Measurements from ENCODE around the gene TPPP2. TPM values are rescaled to one million over a fixed set of nuclear protein-coding genes. Genes with fewer than 3 reads are reported as not detected.

Gene TPPP2
- total RNA-seq, 5 donors from 2014 or later (not counting 1 experiment from before 2014, with no cell fraction given), result not detected

- Mint-ChIP-seq H3K4me3 (peak overlapping the region; percentile 92 to 97 (median 95)), H3K9me3 (no peaks in the 10 kb centered on the region), H3K27ac (peak overlapping the region; percentile 92 to 93), H3K27me3 (peaks cover 0 to 2% of the 10 kb centered on the region in 2 donors), H3K4me1 (peaks cover 29 to 31% (median 30%) of the 10 kb centered on the region in 3 donors), H3K36me3 (peaks cover 17% of the 10 kb centered on the region)
- POLR2A ChIA-PET, result no interaction called here
- DNase-seq (no peak), ATAC-seq (replicated peaks in 1 of 4) (no peak)
- H3K4me1 ChIP-seq (ENCODE audit: control insufficient read depth in 1 of 2, extremely low read depth in 1 of 2, insufficient read depth in 2 of 2, low read length in 2 of 2), result peaks cover 10 to 25% of the 10 kb centered on the region in 2 experiments
- H3K27ac ChIP-seq (ENCODE audit: low read length), result peak overlapping the region; percentile 69
- peak overlapping the region; percentile 88 to 93 for H3K4me3 ChIP-seq (ENCODE audit: control insufficient read depth in 1 of 2, extremely low read depth in 1 of 2, low read length in 1 of 2)
- no peaks in the 10 kb centered on the region for H3K9me3 ChIP-seq
- no CpG with 5 or more reads among the region's 11 CpGs for WGBS (ENCODE audit: insufficient coverage)
- no peaks in the 10 kb centered on the region for H3K27me3 ChIP-seq (replicated peaks in 1 of 2; ENCODE audit: control insufficient read depth in 2 of 2, extremely low read depth in 1 of 2, insufficient read depth in 2 of 2, low read length in 1 of 2)
- CTCF ChIA-PET, result interaction anchor here in 1 of 2 donors (1.4 kb wide), 1 partner anchor 18 kb away, joined by 8 read pairs; no protein-coding TSS in a partner anchor
- peaks cover 0 to 27% of the 10 kb centered on the region in 2 donors for H3K36me3 ChIP-seq (ENCODE audit: control insufficient read depth in 2 of 2, extremely low read depth in 1 of 2, insufficient read depth in 1 of 2, low read length in 1 of 2)
These were observed 40.6 kb upstream of the TPPP2 start for GRCh38 chr14:20989471-20989786.

- ATAC-seq (replicated peaks in 1 of 4), result peak; percentile 91 to 96 (median 94)
- Mint-ChIP-seq H3K9me3 (no peaks in the 10 kb centered on the region), H3K4me1 (peaks cover 29 to 31% (median 30%) of the 10 kb centered on the region in 3 donors), H3K4me3 (peak within 1 kb of the TSS; percentile 92 to 97 (median 95)), H3K36me3 (peaks cover 22% of the 10 kb centered on the region), H3K27me3 (peaks cover 0 to under 1% of the 10 kb centered on the region in 2 donors), H3K27ac (peak within 1 kb of the TSS; percentile 92 to 93)
- H3K4me3 ChIP-seq (ENCODE audit: control insufficient read depth in 1 of 2, extremely low read depth in 1 of 2, low read length in 1 of 2), result peak within 1 kb of the TSS; percentile 88 to 93
- POLR2A ChIA-PET, result no interaction called here
- DNase-seq, result peak; percentile 68 to 92 (median 78)
- no peaks in the 10 kb centered on the region for H3K27me3 ChIP-seq (replicated peaks in 1 of 2; ENCODE audit: control insufficient read depth in 2 of 2, extremely low read depth in 1 of 2, insufficient read depth in 2 of 2, low read length in 1 of 2)
- H3K27ac ChIP-seq (ENCODE audit: low read length), result peak within 1 kb of the TSS; percentile 69
- H3K36me3 ChIP-seq (ENCODE audit: control insufficient read depth in 2 of 2, extremely low read depth in 1 of 2, insufficient read depth in 1 of 2, low read length in 1 of 2), result peaks cover 0 to 33% of the 10 kb centered on the region in 2 donors
- CTCF ChIA-PET, result interaction anchor here in 1 of 2 donors (1.4 kb wide), 1 partner anchor 18 kb away, joined by 8 read pairs; no protein-coding TSS in a partner anchor
- WGBS (ENCODE audit: insufficient coverage), result under 1% methylated on average over 39 of the region's 42 CpGs
- H3K9me3 ChIP-seq, result no peaks in the 10 kb centered on the region
- H3K4me1 ChIP-seq (ENCODE audit: control insufficient read depth in 1 of 2, extremely low read depth in 1 of 2, insufficient read depth in 2 of 2, low read length in 2 of 2), result peaks cover 10 to 25% of the 10 kb centered on the region in 2 experiments
These were observed 40.0 kb upstream of the TPPP2 start, which contains the start of gene METTL17 for GRCh38 chr14:20989787-20990600. METTL17 (plus strand) TSS chr14:20989980; CDS start chr14:20990003, 23 bp downstream.

GRCh38 chr14:20996521-20996920 is 33.5 kb upstream of the TPPP2 start:
- Histone ChIP-seq H3K27ac (ENCODE audit: low read length) (no peak overlapping the region), H3K4me1 (ENCODE audit: control insufficient read depth in 1 of 2, extremely low read depth in 1 of 2, insufficient read depth in 2 of 2, low read length in 2 of 2) (peaks cover 5 to 8% of the 10 kb centered on the region in 2 experiments), H3K36me3 (ENCODE audit: control insufficient read depth in 2 of 2, extremely low read depth in 1 of 2, insufficient read depth in 1 of 2, low read length in 1 of 2) (peaks cover 5 to 56% of the 10 kb centered on the region in 2 donors), H3K4me3 (ENCODE audit: control insufficient read depth in 1 of 2, extremely low read depth in 1 of 2, low read length in 1 of 2) (no peak overlapping the region), H3K9me3 (no peaks in the 10 kb centered on the region), H3K27me3 (replicated peaks in 1 of 2; ENCODE audit: control insufficient read depth in 2 of 2, extremely low read depth in 1 of 2, insufficient read depth in 2 of 2, low read length in 1 of 2) (no peaks in the 10 kb centered on the region)
- ChIA-PET POLR2A (no interaction called here), CTCF (interaction anchor here (1.1 to 1.5 kb wide), 2 partner anchors 14 to 25 kb away, joined by 3 to 8 read pairs; no protein-coding TSS in a partner anchor)
- ATAC-seq (replicated peaks in 1 of 4) (no peak), DNase-seq (no peak)
- H3K27me3 Mint-ChIP-seq, result no peaks in the 10 kb centered on the region
- no peak overlapping the region for H3K27ac Mint-ChIP-seq
- H3K9me3 Mint-ChIP-seq, result no peaks in the 10 kb centered on the region
- WGBS (ENCODE audit: insufficient coverage), result 93% methylated on average over 7 of the region's 14 CpGs
- H3K4me3 Mint-ChIP-seq, result no peak overlapping the region
- H3K36me3 Mint-ChIP-seq, result peaks cover 43% of the 10 kb centered on the region
- H3K4me1 Mint-ChIP-seq, result peaks cover 25 to 47% (median 27%) of the 10 kb centered on the region in 3 donors

GRCh38 chr14:20997115-20997514 is 32.9 kb upstream of the TPPP2 start:
- Histone ChIP-seq H3K36me3 (ENCODE audit: control insufficient read depth in 2 of 2, extremely low read depth in 1 of 2, insufficient read depth in 1 of 2, low read length in 1 of 2) (peaks cover 5 to 52% of the 10 kb centered on the region in 2 donors), H3K27me3 (replicated peaks in 1 of 2; ENCODE audit: control insufficient read depth in 2 of 2, extremely low read depth in 1 of 2, insufficient read depth in 2 of 2, low read length in 1 of 2) (no peaks in the 10 kb centered on the region), H3K9me3 (no peaks in the 10 kb centered on the region), H3K4me3 (ENCODE audit: control insufficient read depth in 1 of 2, extremely low read depth in 1 of 2, low read length in 1 of 2) (no peak overlapping the region), H3K27ac (ENCODE audit: low read length) (no peak overlapping the region), H3K4me1 (ENCODE audit: control insufficient read depth in 1 of 2, extremely low read depth in 1 of 2, insufficient read depth in 2 of 2, low read length in 2 of 2) (peaks cover 0 to 8% of the 10 kb centered on the region in 2 experiments)
- WGBS (ENCODE audit: insufficient coverage), result no CpG with 5 or more reads among the region's 4 CpGs
- peaks cover 39% of the 10 kb centered on the region for H3K36me3 Mint-ChIP-seq
- H3K27ac Mint-ChIP-seq, result peak overlapping the region; percentile 20 to 59
- peak overlapping the region in 1 of 3 donors; percentile 3 for H3K4me3 Mint-ChIP-seq
- no peaks in the 10 kb centered on the region for H3K9me3 Mint-ChIP-seq
- H3K27me3 Mint-ChIP-seq, result no peaks in the 10 kb centered on the region
- ChIA-PET POLR2A (interaction anchor here (0.5 to 0.7 kb wide), 3 partner anchors 16 to 676 kb away, joined by 3 read pairs; no protein-coding TSS in a partner anchor), CTCF (interaction anchor here (0.6 to 1.5 kb wide), 3 partner anchors 8 to 26 kb away, joined by 3 to 8 read pairs (median 4); no protein-coding TSS in a partner anchor)
- peaks cover 20 to 41% (median 21%) of the 10 kb centered on the region in 3 donors for H3K4me1 Mint-ChIP-seq
- DNase-seq, result no peak
- no peak for ATAC-seq (replicated peaks in 1 of 4)

- no peaks in the 10 kb centered on the region for H3K9me3 ChIP-seq
- Mint-ChIP-seq H3K4me1 (peaks cover 20 to 39% (median 20%) of the 10 kb centered on the region in 3 donors), H3K27me3 (no peaks in the 10 kb centered on the region), H3K4me3 (peak overlapping the region in 1 of 3 donors; percentile 3), H3K27ac (peak overlapping the region; percentile 20 to 59), H3K9me3 (no peaks in the 10 kb centered on the region), H3K36me3 (peaks cover 38% of the 10 kb centered on the region)
- 13% methylated on average over 3 of the region's 6 CpGs for WGBS (ENCODE audit: insufficient coverage)
- no peaks in the 10 kb centered on the region for H3K27me3 ChIP-seq (replicated peaks in 1 of 2; ENCODE audit: control insufficient read depth in 2 of 2, extremely low read depth in 1 of 2, insufficient read depth in 2 of 2, low read length in 1 of 2)
- no peak overlapping the region for H3K27ac ChIP-seq (ENCODE audit: low read length)
- ATAC-seq (replicated peaks in 1 of 4) (peak in 1 of 4 experiments; percentile 51), DNase-seq (no peak)
- H3K4me1 ChIP-seq (ENCODE audit: control insufficient read depth in 1 of 2, extremely low read depth in 1 of 2, insufficient read depth in 2 of 2, low read length in 2 of 2), result peaks cover 0 to 8% of the 10 kb centered on the region in 2 experiments
- ChIA-PET CTCF (interaction anchor here (0.6 to 1.5 kb wide), 6 partner anchors 7 to 26 kb away, joined by 3 to 8 read pairs (median 3); no protein-coding TSS in a partner anchor), POLR2A (interaction anchor here (0.5 to 0.7 kb wide), 3 partner anchors 16 to 676 kb away, joined by 3 read pairs; no protein-coding TSS in a partner anchor)
- no peak overlapping the region for H3K4me3 ChIP-seq (ENCODE audit: control insufficient read depth in 1 of 2, extremely low read depth in 1 of 2, low read length in 1 of 2)
- H3K36me3 ChIP-seq (ENCODE audit: control insufficient read depth in 2 of 2, extremely low read depth in 1 of 2, insufficient read depth in 1 of 2, low read length in 1 of 2), result peaks cover 5 to 47% of the 10 kb centered on the region in 2 donors
These were observed 32.5 kb upstream of the TPPP2 start for GRCh38 chr14:20997564-20997963.

- peaks cover 0 to 8% of the 10 kb centered on the region in 2 experiments for H3K4me1 ChIP-seq (ENCODE audit: control insufficient read depth in 1 of 2, extremely low read depth in 1 of 2, insufficient read depth in 2 of 2, low read length in 2 of 2)
- H3K36me3 ChIP-seq (ENCODE audit: control insufficient read depth in 2 of 2, extremely low read depth in 1 of 2, insufficient read depth in 1 of 2, low read length in 1 of 2), result peaks cover 5 to 42% of the 10 kb centered on the region in 2 donors
- H3K27ac ChIP-seq (ENCODE audit: low read length), result no peak overlapping the region
- ATAC-seq (replicated peaks in 1 of 4) (no peak), DNase-seq (no peak)
- Mint-ChIP-seq H3K36me3 (peaks cover 35% of the 10 kb centered on the region), H3K9me3 (no peaks in the 10 kb centered on the region), H3K27me3 (no peaks in the 10 kb centered on the region), H3K27ac (no peak overlapping the region), H3K4me3 (no peak overlapping the region), H3K4me1 (peaks cover 20 to 39% (median 20%) of the 10 kb centered on the region in 3 donors)
- ChIA-PET CTCF (interaction anchor here (0.5 to 1.3 kb wide), 4 partner anchors 15 to 69 kb away, joined by 3 read pairs; no protein-coding TSS in a partner anchor), POLR2A (interaction anchor here in 1 of 2 donors (0.7 kb wide), 1 partner anchor 34 kb away, joined by 3 read pairs; no protein-coding TSS in a partner anchor)
- no peaks in the 10 kb centered on the region for H3K27me3 ChIP-seq (replicated peaks in 1 of 2; ENCODE audit: control insufficient read depth in 2 of 2, extremely low read depth in 1 of 2, insufficient read depth in 2 of 2, low read length in 1 of 2)
- 100% methylated on average over 2 of the region's 3 CpGs for whole genome bisulfite sequencing (ENCODE audit: insufficient coverage)
- no peaks in the 10 kb centered on the region for H3K9me3 ChIP-seq
- H3K4me3 ChIP-seq (ENCODE audit: control insufficient read depth in 1 of 2, extremely low read depth in 1 of 2, low read length in 1 of 2), result no peak overlapping the region
These were observed 31.9 kb upstream of the TPPP2 start for GRCh38 chr14:20998139-20998538.
